Measurements from ENCODE around the gene MEGF8.

Gene MEGF8, protein sequence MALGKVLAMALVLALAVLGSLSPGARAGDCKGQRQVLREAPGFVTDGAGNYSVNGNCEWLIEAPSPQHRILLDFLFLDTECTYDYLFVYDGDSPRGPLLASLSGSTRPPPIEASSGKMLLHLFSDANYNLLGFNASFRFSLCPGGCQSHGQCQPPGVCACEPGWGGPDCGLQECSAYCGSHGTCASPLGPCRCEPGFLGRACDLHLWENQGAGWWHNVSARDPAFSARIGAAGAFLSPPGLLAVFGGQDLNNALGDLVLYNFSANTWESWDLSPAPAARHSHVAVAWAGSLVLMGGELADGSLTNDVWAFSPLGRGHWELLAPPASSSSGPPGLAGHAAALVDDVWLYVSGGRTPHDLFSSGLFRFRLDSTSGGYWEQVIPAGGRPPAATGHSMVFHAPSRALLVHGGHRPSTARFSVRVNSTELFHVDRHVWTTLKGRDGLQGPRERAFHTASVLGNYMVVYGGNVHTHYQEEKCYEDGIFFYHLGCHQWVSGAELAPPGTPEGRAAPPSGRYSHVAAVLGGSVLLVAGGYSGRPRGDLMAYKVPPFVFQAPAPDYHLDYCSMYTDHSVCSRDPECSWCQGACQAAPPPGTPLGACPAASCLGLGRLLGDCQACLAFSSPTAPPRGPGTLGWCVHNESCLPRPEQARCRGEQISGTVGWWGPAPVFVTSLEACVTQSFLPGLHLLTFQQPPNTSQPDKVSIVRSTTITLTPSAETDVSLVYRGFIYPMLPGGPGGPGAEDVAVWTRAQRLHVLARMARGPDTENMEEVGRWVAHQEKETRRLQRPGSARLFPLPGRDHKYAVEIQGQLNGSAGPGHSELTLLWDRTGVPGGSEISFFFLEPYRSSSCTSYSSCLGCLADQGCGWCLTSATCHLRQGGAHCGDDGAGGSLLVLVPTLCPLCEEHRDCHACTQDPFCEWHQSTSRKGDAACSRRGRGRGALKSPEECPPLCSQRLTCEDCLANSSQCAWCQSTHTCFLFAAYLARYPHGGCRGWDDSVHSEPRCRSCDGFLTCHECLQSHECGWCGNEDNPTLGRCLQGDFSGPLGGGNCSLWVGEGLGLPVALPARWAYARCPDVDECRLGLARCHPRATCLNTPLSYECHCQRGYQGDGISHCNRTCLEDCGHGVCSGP (N-terminal part only)

DNA sequence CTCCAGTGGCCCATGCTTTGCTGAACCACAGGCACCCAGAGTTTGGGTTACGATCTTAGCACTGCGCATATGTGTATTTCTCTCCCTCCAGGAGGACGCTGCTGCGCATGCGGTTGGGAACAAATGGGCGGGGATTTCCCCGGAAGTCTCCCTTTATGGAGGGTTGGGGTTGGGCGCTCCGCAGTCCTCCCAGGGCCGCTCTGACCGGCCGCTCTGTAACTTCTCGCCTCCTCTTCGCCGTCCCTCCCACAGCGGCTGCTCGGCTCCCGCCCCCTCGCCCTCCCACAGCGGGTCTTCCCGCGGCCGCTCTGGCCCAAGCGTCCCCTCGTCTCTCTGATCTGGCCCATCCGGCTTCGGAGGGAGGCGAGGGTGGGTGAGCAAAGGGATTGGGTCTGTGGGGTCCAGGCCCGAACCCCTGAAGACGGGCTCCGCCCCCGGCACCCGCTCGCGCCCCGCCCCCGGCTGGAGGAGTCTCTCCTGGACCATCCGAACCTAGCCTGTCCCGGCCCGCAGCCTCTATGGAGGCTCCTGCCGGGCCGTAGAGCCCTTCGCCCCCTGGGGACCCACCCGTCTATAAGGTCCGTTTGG is at the start of gene MEGF8:
Gene MEGF8, plus strand, starts transcription at position 328 of the 588 bp plus-strand sequence. CDS start 609 bp downstream, outside the sequence.
- peak; percentile 98 for DNase-seq (ENCODE audit: low read depth)

DNA sequence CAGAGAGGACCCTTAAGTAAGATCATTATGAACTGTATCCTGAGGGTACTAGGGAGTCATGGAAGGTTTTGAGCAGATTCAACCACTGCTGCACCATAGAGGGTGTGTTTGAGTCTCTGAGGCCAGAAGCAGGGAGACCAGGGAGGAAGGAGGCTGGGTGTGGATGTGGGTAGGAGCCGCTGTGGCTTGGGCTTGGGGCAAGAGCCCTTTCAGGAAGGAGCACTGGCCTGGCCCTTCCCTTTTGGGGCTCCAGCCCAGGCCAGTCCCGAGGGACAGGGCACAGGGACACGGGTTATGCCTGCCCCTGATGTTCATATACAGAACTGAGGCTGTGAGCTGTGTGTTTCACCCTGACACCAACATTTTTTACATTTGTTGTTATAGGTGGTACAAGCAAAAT is 49.2 kb upstream of the MEGF8 start:
- no peak for DNase-seq (ENCODE audit: low read depth)

DNA sequence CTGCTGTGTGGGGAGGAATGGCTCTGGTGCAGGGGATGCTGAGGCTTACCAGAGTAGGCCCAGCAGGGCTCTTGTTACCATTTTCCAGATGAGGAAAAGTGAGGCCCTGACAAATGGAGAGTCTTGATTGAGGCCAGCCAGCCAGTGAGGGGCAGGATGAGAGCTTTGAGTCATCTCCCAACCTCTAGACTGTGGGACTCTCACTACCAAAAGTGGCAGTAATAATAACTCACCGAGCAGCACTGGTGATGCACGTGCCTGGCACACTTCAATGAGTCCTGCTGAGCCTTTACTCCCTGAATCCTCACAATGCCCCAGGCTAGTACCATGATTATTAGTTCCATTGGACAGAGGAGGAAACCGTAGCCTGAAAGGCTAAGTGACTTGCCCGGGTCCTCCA is 48.6 kb upstream of the MEGF8 start:
- DNase-seq (ENCODE audit: low read depth) = no peak

DNA sequence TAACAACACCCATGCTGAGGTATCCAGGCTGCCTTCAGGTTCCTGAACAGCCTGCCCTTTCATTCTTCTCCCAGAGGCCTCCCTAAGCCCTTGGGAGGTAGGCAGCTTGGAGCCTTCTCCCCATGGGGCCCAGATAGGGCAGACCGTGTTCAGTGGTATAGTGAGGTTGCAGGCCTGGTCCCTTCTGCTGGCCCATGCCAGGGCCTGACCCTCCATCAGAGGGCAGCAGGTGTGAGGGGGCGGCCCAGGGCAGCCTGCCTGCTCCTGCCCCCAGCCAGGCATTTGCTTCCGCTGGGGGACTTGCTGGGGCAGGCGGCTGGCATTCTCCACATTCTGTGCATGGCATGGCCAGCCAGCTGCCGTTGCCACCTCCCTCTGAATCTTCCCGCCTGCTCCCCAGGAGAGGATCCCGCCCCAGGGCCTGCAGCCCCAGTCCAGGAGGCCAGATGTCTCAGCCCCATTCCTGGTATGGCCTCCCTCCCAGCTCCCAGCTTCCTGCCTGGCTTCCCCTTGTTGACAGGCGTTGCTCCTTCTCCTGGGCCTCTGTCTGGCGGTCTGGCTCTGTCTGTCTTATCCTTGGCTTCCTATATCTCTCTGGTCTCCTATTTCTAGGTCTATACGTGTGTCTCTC is 47.5 kb upstream of the MEGF8 start:
- no peak for DNase-seq (ENCODE audit: low read depth)

DNA sequence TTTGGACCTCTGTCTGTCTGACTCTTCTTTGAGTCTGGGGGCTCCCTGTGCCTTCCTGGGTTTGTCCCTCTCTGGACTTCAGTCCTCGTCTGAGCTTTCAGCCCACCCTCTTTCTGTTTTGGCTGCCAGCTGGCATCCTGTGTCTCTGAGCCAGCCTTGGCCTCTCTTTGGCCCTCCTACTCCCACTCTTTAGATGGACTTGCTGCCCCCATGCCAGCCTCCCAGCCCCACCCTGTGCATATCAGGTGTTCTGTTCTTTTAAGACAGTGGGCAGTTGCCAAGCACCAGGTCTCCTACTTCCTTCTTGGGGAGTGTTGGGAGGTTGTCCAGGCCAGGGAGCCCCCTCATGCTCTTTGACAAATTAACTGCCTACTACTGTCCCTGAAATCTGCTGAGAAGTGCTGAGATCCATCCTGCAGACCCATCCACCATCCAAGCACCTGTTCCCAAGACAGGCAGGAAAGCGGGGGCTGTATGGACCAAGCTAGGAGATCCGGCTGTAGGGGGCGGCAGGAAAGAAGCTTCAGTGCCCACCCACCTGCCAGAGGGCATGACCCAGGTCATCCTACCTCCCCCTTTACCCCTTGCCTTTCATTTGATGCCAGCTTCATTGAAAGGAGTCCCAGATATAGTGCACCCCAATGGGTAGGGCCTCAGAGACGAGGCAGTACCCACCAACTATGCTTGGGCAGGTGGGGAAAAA is 46.8 kb upstream of the MEGF8 start:
- no peak for DNase-seq (ENCODE audit: low read depth)

DNA sequence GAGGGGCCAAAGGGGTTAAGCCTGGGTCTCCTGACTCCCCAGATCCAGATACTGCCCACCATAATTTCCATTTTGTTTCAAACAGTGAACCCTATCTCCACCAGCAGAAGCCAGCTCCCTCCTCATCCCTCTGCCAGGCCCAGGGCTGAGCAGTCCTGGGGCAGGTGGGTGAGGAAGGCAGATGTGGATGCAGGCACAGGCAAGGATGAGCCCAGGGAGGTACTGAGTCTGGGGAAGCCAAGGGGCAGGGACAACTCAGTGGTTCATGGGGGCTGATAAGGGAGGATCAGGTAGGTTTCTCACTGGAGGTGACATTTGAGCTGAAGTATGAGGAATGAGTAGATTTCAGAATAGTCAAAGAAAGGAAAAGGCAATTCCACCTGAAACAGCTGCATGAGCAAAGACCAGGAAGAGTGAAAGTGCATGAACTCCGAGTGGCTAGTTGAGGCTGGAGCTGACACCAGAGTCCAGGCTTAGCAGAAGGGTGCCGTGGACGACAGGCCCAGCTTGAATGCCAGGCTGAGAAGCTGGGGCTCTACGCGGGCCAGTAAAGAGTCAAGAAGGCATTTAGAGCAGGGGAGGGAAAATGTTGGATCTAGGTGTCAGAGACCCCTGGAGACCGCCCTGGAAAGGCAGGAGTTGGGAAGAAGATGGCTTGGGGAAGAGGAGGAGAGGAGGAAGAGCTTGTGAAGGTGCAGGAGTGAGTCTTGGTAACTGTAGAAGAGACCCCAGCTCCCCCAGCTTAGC is 46.1 kb upstream of the MEGF8 start:
- DNase-seq (ENCODE audit: low read depth) = no peak

DNA sequence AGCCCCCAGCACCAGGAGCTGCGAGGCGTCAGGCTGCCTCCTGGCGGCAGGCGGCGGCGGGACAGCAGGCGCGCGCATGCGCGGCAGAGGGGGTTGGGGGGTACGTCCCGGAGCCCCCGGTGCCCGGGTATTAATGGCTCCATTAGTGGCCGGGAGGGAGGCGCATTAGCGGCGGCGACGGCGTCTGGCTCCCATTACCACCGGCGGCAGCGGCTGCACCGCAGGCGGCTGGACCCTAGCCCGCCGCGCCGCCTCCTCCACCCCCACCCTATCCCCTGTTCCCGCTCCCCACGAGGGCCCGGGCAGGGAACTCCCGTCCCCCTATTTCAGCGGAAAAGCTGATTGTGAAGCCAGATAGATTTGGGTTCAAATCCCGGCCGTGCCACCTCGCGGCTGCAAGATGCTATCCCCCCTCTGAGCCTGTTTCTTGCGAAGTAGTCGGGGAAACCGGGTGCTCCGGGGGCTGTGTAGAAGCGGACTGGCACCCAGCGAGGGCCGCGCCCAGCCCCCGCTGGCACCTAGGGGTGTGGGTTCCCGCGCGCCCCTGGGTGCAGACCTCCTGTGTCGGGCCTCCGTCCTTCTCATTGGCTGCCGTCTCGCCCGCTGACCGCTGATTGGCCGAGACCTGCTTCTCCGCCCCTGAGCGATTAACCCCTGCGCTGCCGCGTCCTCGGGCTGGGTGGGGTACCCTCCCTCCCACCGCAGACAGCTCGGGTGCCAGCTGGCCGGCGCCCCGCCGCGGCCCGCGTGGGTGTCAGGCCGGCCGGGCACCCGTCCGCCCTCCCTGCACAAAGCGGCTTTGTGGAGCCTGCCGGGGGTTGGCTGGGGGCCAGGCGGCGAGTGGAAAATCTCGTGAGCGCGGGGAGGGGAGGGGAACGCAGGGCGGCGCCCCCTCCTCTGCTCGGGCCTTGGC is 45.3 kb upstream of the MEGF8 start:
- DNase-seq (ENCODE audit: low read depth) = peak; percentile 56

DNA sequence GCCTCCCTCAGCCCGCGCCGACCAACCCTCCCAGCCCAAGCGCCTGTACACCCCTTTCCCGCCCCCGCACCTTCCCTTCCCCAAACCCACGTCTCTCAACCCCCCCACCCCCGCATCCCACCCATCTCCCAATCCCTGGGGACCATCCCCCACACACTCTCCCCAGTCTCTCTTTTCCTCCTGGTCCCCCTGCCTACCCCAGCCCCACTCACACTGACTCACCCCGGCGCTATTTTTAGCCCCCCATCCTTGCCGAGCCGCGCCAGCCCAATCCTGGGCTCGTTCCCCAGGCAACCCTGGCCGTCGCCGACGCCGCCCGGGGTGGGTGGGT is 44.7 kb upstream of the MEGF8 start:
- DNase-seq (ENCODE audit: low read depth) = no peak

DNA sequence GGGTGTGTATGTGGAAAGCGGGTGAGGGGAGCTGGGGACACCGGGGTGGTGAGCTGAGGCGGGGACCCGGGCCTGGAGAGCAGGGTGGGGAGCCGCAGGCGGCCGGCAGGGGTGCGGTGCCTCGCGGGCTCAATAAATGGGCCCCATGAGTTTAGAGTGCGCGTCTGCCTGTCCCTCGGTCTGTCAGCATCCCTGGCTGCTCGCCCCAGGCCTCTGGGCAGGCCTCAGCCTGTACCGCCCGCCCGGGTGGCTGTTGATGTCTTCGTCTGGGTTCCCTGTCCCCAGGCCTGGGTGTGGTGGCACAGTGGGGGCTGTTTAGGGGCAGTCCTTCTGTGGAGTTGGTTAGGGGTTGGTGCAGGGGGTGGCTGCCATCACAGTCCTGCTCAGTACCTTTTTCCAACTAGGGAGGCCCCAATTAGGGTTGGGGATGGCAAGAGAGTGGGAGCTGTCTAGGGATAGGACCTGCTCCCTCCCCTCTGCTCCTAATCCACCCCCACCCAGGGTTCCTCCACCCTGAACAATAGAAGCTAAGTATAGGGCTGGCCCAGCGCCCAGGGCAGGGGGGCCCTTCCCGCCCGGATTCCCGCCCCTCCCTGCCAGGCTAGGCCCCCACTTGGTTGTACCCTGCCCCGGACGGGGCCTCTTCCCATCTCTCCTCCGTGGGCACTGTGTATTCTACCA is 44.1 kb upstream of the MEGF8 start:
- DNase-seq (ENCODE audit: low read depth) = no peak

DNA sequence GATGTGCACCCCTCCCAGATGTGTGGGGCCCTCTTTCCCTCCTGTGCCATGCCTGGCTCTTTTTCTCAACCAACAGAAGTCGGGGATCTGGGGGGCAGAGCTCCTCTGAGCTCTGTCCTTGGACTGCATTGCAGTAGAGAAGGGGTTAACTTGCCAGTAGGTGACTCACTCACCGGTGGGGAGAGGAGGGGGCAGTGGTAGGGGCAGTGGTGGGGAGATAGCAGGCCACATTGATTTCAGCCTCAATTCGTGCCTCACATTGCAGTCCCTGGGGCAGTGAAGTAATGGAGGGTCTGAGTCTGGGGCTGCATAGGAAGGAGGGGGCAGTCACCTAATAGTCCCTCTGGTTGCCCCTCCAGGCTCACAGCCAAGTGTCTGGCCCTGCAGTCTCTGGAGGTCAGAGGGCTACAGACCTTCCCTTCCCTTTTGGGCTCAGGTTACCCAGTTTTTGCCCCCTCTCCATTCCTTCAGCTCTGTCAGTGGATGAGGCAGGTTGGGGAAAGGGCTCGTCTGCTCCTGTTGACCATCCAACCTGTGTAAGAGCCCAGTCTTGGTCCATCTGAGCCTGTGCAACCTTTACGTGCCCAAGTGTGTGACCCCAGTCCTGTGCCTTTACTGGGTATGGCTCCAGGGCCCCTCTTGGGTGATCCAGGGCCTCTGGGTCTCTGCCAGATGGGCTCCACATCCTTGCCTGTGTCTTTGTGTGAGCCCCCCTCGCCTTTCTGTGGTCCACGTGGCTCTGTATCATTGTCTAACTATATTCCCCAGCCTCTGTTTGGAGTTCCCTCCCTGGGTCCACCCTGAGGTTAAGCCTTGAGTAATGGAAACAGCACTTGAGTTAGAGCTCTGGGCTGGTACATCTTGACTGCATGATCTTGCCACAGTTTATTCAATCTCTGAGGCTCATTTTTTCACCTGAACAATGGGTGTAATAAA is 43.3 kb upstream of the MEGF8 start:
- DNase-seq (ENCODE audit: low read depth) = no peak

DNA sequence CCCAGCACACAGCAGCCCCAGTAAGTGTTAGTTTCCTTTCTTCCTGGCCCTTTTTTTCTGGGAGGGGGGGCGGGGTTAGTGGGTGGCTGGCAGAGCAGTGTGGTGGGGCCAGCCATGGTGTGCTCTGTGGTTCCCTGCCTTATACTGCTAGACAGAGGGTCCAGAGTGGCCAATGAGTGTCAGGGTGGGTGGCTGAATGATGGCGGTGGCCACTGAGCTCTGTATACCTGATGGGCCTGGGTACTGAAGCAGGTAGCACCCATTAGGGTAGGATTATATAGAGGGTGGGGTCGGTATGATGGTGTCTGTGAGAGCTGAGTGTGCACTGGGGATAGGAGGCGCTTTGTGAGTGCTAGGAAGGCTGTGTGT is 42.6 kb upstream of the MEGF8 start:
- DNase-seq (ENCODE audit: low read depth) = no peak

DNA sequence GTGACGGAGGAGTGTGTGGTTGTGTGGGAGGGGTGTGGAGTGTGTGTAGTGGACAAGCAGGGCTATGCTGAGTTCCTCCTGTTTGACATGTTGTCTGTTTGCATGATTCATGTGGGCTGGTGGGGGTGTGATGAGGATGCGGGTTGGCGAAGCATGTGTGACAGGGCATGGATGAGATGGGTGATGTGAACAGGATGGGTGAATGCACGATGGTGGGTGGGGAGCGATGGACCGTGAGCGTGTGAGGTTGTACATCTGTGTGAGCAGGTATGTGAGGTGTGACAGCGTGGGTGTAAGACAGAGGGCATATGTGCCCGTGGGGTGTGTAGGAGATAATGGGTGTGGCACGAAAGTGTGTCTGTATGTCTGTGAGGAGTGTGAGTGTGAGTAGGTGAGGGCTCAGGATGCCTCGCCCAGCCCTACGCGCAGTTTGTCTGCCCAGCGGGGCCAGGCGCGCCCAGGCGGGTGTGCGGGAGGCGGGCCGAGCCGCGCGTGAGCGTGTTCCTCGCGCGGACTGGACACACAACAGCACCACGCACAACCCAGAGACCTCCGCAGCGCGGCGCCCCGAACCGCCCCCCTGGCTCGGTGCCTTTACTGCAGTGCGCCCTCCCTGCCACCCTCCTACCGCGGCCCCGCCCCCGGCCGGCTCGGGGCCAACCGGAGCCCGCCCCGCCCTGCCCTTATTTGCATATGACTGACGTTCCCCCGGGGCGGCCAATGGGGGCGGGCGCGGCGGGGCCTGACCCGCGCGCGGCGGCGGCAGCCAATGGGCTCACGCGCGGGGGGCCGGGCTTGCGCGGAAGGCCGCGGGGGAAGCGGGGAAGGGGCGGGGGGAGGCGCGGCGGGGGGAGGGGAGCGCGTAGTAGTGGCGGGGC is 42.0 kb upstream of the MEGF8 start:
- DNase-seq (ENCODE audit: low read depth) = peak; percentile 56

DNA sequence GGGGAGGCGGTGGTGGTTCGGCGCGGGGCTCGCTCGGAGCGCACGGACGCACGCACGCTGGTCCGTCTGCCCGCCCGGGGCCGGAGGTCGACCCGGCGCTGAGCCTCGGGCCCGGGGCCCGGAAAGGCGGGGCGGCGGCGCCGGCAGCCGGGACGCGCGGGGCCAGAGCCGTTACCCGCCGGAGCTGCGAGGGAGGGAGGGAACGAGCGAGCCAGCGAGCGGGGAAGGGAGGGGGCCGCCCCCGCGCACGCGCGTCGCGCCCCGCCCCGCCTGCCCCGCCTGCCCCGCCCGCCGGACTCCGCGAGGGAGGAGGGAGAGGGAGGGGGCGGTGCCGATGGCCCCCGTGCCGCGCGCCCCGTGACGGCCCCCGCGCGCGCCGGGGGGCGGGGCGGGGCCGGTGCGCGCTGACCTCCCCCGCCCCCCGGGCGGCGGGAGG is 41.4 kb upstream of the MEGF8 start:
- DNase-seq (ENCODE audit: low read depth) = no peak

DNA sequence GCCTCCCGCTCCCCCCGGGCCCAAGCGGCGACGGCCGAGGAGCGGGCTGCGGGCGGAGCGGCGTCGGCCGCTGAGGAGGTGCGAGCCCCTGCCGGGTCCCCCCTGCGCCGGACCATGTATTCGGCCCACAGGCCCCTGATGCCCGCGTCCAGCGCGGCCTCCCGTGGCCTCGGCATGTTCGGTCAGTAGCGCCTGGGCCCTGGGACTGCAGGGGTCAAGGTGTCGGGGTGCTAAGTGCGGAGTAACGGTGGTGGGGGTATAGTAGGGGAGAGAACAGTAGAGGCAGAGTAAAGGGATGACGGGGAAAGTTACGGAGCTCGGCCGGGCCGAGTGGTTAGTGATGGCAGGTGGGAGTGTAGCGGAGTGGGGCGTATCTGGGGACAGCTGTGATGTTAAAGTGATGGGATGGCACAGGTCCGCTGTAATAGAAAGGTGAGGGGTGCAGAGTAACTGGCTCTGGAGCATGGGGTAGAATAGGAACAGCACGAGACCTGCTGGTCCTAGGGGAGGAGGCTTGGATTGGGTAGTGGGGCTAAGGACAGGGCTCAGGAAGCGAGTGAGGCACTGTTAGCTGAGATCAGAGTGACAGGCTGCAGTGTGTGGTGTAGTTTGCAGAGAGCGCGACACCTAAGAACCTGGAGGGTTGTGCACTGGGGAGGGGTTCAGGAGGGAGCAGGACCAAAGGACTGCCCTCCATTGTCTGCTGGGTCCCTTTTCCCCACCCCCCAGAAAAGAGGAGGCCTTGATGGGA is 40.7 kb upstream of the MEGF8 start:
- no peak for DNase-seq (ENCODE audit: low read depth)

DNA sequence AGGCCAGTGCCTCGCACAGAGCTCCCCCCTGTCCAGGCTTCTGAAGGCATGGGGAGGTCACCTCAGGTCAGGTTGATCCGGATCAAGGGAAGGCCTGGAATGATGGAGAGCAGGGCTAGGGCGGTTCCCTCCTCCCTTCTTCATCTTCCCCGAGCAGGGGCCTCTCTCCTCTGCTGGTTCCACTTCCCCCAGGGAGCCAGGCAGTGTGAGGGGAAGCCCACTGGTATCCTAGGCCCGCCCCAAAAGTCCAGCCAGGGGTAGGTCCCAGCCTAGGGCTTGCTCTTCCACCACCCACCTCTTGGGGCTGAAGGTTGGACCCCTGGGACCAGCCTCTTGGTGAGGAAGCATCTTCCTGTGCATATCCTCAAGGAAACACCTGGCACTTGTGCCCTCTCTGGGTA is 39.9 kb upstream of the MEGF8 start:
- DNase-seq (ENCODE audit: low read depth) = no peak

DNA sequence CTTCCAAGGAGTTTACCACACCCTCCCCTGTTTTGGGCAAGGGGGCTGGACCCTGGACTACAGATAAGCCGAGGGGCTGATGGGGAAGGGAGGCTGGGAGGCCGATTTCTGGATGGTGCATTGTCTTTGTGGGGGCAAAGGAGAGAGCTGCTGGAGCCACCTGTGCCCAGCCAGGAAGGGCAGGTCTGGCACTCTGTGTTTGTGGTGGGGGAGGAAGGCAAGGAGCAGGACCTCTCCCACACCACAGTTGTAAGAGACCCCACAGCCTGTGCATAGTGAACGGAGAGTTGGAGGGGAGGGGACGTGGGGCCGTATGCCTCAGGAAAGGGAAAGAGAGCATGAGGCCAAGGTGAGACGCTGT is 39.5 kb upstream of the MEGF8 start:
- DNase-seq (ENCODE audit: low read depth) = no peak
